ENCODE measurements around the gene PLCL2. TPM values are rescaled to one million over a fixed set of nuclear protein-coding genes. Genes with fewer than 3 reads are reported as not detected.

The PLCL2 gene
- polyA plus RNA-seq, 4 donors: 13.6 to 18.8 (median 17.0) TPM

DNA sequence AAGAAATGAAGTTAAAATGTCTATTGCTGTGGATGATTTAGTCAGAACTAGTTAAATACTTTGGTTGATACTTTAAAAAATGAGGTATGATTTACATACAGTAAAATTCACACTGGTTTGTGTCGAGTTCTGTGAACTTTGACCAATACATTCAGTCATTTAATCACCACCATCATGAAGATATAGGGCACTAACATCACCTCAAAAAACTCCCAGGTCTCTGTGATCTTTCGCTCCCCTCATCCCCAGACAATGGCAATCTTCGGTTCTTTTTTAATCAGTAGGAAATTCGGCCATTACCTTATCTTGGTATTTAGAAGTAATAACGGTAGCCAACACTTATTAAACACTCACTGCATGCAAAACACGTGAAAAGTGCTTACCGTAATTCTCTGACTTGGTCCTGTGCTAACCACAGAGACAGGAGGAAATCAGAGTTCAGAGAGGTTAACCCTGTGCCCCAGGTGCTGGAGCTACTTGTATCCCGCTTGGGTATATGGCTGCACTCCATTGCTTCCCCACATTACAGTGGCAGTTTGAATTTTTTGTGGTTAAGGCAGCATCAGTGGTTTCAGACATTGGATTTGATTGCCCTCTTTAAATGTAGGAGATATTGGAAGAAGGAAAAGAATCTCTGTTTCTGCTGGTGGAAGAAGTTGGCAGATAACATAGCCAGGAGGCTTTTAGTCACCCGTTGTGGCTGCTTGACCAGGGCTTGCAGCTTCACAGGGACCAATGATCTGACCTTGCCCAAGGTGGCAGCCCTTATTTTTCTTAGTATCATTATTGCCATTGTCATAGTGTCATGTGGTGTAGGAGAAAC is 4.2 kb downstream of the PLCL2 start:
- DNase-seq (ENCODE audit: low read depth in 4 of 4, low spot score in 3 of 4): no peak

- no peak for DNase-seq (ENCODE audit: low read depth in 4 of 4, low spot score in 3 of 4)
Measured at GRCh38 chr3:16890597-16891333, 6.0 kb downstream of the PLCL2 start.

DNA sequence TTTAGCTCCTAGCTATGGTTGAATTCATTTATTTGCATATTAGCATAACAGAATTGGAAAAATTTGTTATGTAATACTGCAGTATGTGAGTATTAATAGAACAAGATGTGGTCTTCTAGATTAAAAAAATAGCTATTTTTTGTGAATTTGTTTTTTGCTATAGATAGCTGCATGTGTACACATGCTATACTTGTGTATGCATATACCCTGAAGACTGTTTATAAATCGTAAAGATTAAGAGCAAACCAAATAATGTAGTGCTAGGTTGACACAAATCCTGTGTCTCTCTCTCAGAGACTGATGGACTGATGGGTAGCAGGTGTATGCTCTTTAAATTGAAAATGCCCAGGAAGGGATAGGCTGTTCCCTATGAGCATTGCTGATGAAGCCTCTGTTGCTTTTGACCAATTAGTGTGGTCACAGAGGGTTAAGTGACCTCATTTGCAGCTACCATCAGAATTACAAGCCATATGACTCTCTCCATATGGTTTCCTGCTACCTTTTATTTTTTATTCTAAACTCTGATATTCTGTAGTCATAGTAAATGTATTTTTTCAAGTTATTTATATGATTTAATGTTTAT is 9.0 kb downstream of the PLCL2 start:
- DNase-seq (ENCODE audit: low read depth in 4 of 4, low spot score in 3 of 4): no peak

GRCh38 chr3:16896094-16896627 is 11.4 kb downstream of the PLCL2 start:
- no peak for DNase-seq (ENCODE audit: low read depth in 4 of 4, low spot score in 3 of 4)

GRCh38 chr3:16896820-16897219 is 12.1 kb downstream of the PLCL2 start:
- DNase-seq (ENCODE audit: low read depth in 4 of 4, low spot score in 3 of 4): no peak

DNA sequence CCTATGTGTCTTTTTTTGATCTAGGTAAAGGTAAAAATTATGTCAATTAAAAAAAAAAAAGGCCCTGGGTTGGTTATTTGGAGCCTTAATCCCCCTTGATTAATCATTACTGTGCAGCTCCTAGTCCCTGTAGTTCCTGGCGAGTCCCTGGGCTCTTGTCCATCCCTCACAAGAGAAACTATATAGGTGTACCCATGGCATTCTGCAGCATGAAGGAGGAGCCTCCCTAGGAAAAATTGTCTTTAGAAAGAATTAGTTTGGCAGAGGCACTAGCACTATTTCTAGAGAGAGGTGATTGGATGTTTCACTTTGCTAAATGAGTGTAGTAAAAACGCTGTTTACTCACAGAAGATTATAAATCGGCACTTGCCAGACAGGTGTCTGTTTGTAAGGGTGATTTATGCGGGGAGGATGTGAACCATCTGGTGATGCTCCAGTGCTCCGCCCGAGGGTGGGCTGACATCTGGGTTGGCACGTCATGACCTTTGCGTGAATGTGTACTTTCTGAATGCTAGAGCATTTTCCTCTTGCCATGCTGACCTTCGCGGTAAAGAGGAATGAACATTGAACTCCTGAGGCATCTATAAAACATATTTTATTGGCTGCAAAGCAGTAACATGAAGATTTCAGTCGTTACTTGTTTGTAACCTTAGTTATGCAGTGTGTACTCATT is 12.6 kb downstream of the PLCL2 start:
- DNase-seq (ENCODE audit: low read depth in 4 of 4, low spot score in 3 of 4): no peak

GRCh38 chr3:16898595-16899395 is 14.0 kb downstream of the PLCL2 start:
- DNase-seq (ENCODE audit: low read depth in 4 of 4, low spot score in 3 of 4): no peak

DNA sequence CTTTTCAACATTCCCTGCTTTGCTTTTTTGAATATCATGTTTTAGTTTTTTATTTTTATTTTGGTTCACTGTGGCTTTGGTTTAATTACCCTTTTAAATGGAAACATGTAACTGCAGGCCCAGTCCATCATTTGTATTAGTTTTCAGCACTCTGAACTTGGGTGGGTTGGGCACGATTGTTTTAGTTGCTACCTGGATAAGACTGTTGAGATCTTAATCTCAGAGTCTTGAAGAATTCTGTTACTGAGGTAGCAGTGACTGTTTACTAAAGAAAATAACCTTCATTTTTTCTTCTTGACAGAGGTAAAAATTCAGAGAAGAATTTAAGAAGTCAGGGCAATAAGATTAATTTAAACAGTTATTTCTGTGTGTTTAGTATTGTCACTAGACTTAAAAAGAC is 15.2 kb downstream of the PLCL2 start:
- DNase-seq (ENCODE audit: low read depth in 4 of 4, low spot score in 3 of 4): no peak

GRCh38 chr3:16900779-16901440 is 16.2 kb downstream of the PLCL2 start:
- no peak for DNase-seq (ENCODE audit: low read depth in 4 of 4, low spot score in 3 of 4)

DNA sequence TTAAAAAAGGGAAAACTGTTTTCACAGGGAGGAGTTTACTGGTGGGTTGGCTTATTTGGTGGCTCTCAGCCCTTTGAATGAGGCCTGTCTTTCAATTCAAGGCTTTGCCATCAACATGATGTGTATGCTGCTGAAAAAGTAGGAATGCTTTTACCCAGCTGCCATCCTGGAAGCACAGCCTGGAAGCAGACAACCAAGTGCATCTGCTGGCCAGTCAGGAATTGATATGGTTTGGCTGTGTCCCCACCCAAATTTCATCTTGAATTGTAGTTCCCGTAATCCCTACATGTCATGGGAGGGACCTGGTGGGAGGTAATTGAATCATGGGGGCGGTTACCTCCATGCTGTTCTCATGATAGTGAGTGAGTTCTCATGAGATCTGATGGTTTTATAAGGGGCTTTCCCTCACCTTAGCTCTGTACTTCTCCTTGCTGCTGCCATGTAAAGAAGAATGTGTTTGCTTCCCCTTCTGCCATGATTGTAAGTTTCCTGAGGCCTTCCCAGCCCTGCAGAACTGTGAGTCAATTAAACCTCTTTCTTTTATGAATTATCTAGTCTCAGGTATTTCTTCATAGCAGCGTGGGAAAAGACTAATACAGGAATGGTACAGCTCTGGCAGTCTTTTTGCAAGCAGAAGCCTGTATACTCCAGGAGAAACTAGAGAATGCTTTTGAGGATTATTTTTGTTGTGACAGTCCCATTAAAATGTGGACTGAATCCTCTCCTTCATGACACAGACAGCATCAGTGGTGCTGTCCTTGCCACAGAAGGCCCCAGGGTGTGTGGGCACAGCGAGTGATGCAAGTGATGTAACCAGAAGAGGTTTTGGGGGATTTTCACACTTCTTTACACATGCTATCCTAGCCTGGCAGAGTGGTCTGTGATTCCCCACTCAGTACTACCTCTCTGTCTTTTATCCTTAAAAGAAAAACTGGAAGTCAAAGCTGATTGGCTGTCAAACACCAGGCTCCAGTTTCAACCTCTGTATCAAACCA is 20.0 kb downstream of the PLCL2 start:
- DNase-seq (ENCODE audit: low read depth in 4 of 4, low spot score in 3 of 4): no peak

DNA sequence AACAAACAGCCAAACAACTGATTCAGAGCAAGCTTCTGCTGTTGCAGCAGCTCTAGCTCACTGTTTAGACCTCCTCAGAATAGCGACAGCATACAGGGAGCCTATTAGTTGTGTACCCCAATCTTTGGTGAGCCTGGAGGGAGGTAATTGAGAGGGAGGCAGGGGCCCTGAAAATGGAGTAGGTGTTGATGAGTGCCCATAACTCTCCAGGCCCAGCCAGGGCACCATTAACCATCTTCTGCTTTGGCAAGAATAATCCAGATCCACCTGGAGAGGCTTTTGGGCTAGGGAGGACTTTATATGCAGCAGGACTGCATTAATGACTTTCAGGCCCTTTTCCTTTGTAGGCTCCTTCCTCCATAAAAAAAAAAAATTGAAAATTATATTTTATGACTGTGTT is 20.9 kb downstream of the PLCL2 start:
- no peak for DNase-seq (ENCODE audit: low read depth in 4 of 4, low spot score in 3 of 4)

DNA sequence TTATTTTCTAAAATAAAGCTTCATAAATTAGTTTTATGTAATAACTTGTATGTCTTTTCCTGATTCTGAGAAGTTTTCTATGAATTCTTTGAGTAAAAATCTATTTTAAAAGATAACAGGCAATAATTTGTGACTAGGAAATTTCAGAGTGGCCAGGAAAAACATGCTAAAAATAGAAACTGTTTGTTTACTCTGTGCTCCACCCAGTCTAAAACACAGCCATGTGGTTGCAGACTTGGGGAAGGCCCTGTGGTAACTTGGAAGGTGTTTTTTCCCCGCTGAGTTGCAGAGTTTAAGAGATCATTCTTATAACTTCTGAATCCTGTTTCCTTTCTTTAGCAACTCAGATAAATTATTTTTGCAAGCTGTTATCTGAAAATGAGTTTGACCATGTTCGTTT is 21.9 kb downstream of the PLCL2 start:
- DNase-seq (ENCODE audit: low read depth in 4 of 4, low spot score in 3 of 4): no peak

DNA sequence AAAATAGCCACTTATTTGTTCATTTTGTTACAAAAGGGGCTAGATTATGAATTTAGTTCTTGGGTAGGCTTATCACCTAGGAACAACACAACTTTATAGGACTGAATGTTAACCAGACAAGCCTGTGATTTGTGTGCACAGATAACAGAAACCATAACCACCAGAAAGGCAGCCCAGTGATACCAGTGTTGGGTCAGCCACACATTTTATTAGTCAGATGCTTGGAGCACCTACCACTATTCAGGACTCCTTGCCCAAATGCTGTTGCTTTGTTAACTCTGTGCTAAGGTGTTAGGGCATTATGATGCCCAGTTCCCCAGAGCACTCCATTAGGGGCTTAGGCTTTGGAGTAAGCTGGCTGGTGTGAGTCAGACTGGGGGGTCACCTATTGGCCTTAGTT is 22.5 kb downstream of the PLCL2 start:
- DNase-seq (ENCODE audit: low read depth in 4 of 4, low spot score in 3 of 4): no peak

DNA sequence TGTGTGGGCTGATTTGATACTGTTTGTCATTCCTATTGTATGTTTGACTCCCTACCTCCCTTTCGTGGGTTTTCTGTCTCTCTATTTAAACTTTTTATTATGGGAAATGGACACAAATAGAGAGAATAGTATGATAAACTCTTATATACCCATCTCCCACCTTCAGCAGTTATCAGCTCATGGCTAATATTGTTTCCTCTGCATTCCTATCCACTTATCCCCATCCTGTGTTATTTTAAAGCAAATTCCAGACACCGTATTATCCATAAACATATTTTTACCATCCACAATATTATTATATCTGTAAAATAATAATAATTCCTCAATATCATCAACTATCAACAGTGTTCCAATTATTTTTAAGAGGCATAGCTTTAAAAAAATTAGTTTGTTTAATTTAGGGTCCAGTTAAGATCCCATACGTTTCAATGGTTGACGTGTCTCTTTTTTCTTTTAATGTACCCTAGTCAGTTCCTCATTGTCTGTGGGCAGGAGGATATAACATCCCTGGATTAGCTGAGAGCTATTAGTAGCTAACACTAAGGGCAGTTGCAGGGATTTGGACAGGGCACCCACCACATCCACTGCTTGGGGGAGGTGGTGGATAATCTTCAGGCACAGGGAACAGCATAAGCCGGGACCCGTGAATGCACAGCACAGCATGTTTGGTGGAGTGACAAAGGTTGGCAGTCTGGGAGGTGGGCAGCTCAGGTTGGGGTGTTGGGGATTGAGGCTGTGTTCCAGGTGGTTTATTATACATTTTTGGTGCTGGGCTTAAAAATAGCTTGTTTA is 23.5 kb downstream of the PLCL2 start:
- DNase-seq (ENCODE audit: low read depth in 4 of 4, low spot score in 3 of 4): no peak

- no peak for DNase-seq (ENCODE audit: low read depth in 4 of 4, low spot score in 3 of 4)
Measured at GRCh38 chr3:16908896-16909295, 24.1 kb downstream of the PLCL2 start.

DNA sequence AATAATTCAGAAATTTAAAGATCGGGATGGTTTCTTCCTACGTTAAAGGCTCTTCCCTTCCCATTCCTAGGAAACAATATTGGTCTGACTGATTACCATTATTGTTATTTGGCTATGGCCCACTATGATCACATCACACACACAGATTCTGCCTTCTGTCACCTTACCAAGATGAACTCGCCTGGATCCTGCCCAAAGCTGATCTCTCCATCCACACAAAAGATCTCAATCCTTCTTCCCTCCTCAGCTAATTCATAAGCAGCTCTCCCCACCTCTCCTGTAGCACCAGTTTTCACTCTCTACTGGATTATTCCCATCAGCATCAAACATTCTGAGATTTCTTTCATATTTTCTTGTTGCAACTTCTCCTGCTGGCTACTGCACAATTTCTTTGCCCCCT is 25.0 kb downstream of the PLCL2 start:
- DNase-seq (ENCODE audit: low read depth in 4 of 4, low spot score in 3 of 4): no peak

DNA sequence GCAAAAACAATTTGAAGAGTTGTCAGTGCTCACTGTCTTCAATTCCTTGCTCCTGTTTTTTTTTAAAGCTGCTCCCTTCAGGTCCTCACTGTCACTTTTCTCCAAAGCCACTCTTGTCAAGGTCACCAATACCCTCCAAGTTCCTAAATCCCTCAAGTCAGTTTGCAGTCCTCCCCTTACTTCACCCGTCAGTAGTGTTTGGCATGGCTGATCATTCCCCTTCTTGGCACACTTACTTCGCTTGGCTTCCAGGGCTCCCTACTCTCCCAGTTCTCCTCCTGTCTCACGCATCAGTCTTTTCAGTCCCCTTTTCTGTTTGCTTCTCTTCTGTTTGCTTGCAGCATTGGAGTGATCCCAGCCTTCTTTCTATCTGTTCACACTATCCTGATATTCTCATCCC is 25.5 kb downstream of the PLCL2 start:
- DNase-seq (ENCODE audit: low read depth in 4 of 4, low spot score in 3 of 4): no peak

DNA sequence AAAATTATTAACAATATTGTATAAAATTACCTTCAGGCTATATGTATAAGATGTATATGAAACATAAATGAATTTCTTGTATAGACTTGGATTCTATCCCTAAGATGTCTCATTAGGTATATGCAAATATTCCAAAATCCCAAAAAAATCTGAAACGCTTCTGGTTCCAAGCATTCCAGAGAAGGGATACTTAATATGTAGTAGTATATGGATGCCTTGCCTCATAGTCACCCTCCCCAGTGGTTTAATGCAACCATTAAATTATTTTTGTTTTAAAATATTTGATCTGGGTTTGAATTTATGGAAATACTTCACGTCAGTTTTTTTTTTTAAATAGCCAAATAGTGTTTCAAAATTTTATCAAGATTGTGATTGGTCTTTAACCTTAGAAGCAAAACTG is 27.2 kb downstream of the PLCL2 start:
- DNase-seq (ENCODE audit: low read depth in 4 of 4, low spot score in 3 of 4): no peak
